ENCODE data around the gene MYL12A. TPM values are rescaled to one million over a fixed set of nuclear protein-coding genes. Genes with fewer than 3 reads are reported as not detected.

MYL12A gene
- total and polyA plus RNA-seq, 2 experiments from 2014 or later: 206 to 502 TPM

DNA sequence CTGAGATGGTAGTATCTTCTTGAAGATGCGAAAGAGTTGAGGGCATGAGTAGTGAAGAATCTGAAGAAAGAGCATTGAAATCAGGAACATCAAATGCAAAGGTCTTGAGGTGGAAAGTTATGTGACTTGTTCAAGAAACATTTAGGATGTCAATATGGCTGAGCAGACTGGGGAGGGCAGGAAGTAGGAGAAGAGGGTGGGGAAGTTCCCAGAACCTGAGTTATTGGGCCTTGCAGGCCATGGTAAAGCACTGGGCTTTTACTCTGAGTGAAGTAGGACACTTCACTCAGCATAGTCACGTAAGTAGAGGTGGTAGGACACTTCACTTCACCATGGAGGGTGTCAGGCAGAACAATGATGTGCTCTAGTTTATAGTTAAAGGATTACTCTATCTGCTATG is 11.8 kb upstream of the MYL12A start:
- H3K9me3 Mint-ChIP-seq: peaks cover 25% of the 10 kb centered on the region
- TF ChIP-seq, protein P1, sequence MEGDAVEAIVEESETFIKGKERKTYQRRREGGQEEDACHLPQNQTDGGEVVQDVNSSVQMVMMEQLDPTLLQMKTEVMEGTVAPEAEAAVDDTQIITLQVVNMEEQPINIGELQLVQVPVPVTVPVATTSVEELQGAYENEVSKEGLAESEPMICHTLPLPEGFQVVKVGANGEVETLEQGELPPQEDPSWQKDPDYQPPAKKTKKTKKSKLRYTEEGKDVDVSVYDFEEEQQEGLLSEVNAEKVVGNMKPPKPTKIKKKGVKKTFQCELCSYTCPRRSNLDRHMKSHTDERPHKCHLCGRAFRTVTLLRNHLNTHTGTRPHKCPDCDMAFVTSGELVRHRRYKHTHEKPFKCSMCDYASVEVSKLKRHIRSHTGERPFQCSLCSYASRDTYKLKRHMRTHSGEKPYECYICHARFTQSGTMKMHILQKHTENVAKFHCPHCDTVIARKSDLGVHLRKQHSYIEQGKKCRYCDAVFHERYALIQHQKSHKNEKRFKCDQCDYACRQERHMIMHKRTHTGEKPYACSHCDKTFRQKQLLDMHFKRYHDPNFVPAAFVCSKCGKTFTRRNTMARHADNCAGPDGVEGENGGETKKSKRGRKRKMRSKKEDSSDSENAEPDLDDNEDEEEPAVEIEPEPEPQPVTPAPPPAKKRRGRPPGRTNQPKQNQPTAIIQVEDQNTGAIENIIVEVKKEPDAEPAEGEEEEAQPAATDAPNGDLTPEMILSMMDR (conservative IDR thresholded peaks at IDR 0.05; ENCODE audit: low read depth in 2 of 2): no peak
- TF ChIP-seq EZH2 (IDR thresholded peaks at IDR 0.05; ENCODE audit: low read depth, unreplicated experiment) (no peak), NANOG (IDR thresholded peaks at IDR 0.05; ENCODE audit: borderline replicate concordance) (no peak), EZH2phosphoT487 (IDR thresholded peaks at IDR 0.05; ENCODE audit: unreplicated experiment) (no peak), STAT1 (IDR thresholded peaks at IDR 0.05; ENCODE audit: unreplicated experiment) (no peak), ZNF331 (CRISPR knock-in tag; IDR thresholded peaks at IDR 0.05; ENCODE audit: low read depth) (no peak), JUNB (IDR thresholded peaks at IDR 0.05; ENCODE audit: unreplicated experiment) (no peak), CREB1 (CRISPR knock-in tag; IDR thresholded peaks at IDR 0.05; ENCODE audit: low read depth) (no peak), POLR2AphosphoS5 (IDR thresholded peaks at IDR 0.05; ENCODE audit: low read depth) (no peak)
- Histone ChIP-seq H3K4me3 (no peak overlapping the region), H2AFZ (no peak overlapping the region), H3K4me2 (no peak overlapping the region), H3K36me3 (ENCODE audit: insufficient read depth) (no peaks in the 10 kb centered on the region), H3K79me2 (replicated peaks; ENCODE audit: insufficient read depth) (no peaks in the 10 kb centered on the region), H3K27ac (ENCODE audit: low read depth) (no peak overlapping the region), H3K9me2 (ENCODE audit: insufficient read depth) (0 out of 2 replicates have a peak, but pooled peaks cover 14% of the 10 kb centered on the region), H4K20me1 (replicated peaks; ENCODE audit: insufficient read depth) (no peaks in the 10 kb centered on the region), H3K27me3 (ENCODE audit: insufficient read depth) (no peaks in the 10 kb centered on the region), H3K4me1 (ENCODE audit: insufficient read depth) (no peaks in the 10 kb centered on the region), H3F3A (replicated peaks; ENCODE audit: low read depth) (no peaks in the 10 kb centered on the region)
- ATAC-seq: no peak
- DNase-seq (ENCODE audit: low spot score): no peak
- H3K27me3 Mint-ChIP-seq (ENCODE audit: insufficient read depth, low read depth, poor library complexity): no peaks in the 10 kb centered on the region
- H3K27ac Mint-ChIP-seq: no peak overlapping the region
- peaks cover 4% of the 10 kb centered on the region for H3K4me1 Mint-ChIP-seq
- peaks cover 24% of the 10 kb centered on the region for H3K36me3 Mint-ChIP-seq (ENCODE audit: low read depth)
- H3K4me3 Mint-ChIP-seq: no peak overlapping the region

DNA sequence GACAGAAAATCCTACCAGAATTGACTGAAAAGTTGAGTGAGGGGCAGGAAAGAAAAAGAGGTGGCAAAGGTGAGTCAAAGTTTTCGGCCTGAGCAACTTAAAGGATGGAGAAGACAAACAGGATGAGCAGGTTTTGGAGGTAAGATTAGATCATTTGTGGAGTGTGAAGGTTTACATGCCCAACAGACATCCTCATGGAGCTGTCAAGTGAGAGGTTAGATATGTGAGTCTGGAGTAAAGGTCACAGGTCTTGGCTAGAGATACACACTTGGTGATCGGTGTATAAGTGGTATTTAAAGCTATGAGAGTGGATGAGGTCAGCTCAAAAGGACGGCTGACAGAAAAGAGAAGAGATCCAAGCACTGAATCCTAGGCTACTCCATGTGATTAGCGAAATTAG is 11.1 kb upstream of the MYL12A start:
- Mint-ChIP-seq H3K36me3 (ENCODE audit: low read depth) (peaks cover 30% of the 10 kb centered on the region), H3K4me1 (no peaks in the 10 kb centered on the region), H3K4me3 (no peak overlapping the region), H3K27me3 (ENCODE audit: insufficient read depth, low read depth, poor library complexity) (no peaks in the 10 kb centered on the region), H3K9me3 (peaks cover 31% of the 10 kb centered on the region), H3K27ac (no peak overlapping the region)
- Histone ChIP-seq H3F3A (replicated peaks; ENCODE audit: low read depth) (no peaks in the 10 kb centered on the region), H3K4me2 (no peak overlapping the region), H2AFZ (no peak overlapping the region), H3K79me2 (replicated peaks; ENCODE audit: insufficient read depth) (no peaks in the 10 kb centered on the region), H4K20me1 (replicated peaks; ENCODE audit: insufficient read depth) (no peaks in the 10 kb centered on the region), H3K9me2 (ENCODE audit: insufficient read depth) (0 out of 2 replicates have a peak, but pooled peaks cover 14% of the 10 kb centered on the region), H3K36me3 (ENCODE audit: insufficient read depth) (no peaks in the 10 kb centered on the region), H3K27me3 (ENCODE audit: insufficient read depth) (no peaks in the 10 kb centered on the region), H3K4me3 (no peak overlapping the region), H3K4me1 (ENCODE audit: insufficient read depth) (no peaks in the 10 kb centered on the region), H3K27ac (ENCODE audit: low read depth) (no peak overlapping the region)
- DNase-seq (ENCODE audit: low spot score) (no peak), ATAC-seq (no peak)
- TF ChIP-seq ZNF462 (CRISPR knock-in tag; IDR thresholded peaks at IDR 0.05): no peak
